Metanephros (tissue), 1 donor: ENCODE measurements around the gene DMRTB1. TPM values are rescaled to one million over a fixed set of nuclear protein-coding genes. Genes with fewer than 3 reads are reported as not detected.

Experiments
- total RNA-seq: library from RNA; depleted of rRNA; stranded (reverse); fragments of >200 nt; gene quantifications from one replicate; pipeline ENCODE4 v1.2.3, GENCODE V29; 2014

DMRTB1 gene
- total RNA-seq = not detected

GRCh38 chr1:53459321-53460175 is at the start of gene DMRTB1:
Gene DMRTB1, plus strand, starts transcription at chr1:53459399. Its CDS starts 55 bp downstream, at chr1:53459454.

Other genes starting within 250 kb of the DMRTB1 start
- gene CZIB, start 238.8 kb upstream of the DMRTB1 start, total RNA-seq = 38.0 TPM
- gene MAGOH, start 220.9 kb upstream of the DMRTB1 start, total RNA-seq = 56.9 TPM
- 5.4 TPM for gene LRP8, start 131.3 kb upstream of the DMRTB1 start, total RNA-seq